ENCODE data around the gene KIAA1671.
A peak's percentile ranks its signal among the peaks of the same experiment; 100 is the strongest.

Gene KIAA1671

GRCh38 chr22:25069426-25069757, 116.9 kb downstream of the KIAA1671 start:
- no peak for DNase-seq

- DNase-seq, result peak; percentile 49
Measured at GRCh38 chr22:25069758-25070481, 117.4 kb downstream of the KIAA1671 start.

- no peak for DNase-seq
Measured at GRCh38 chr22:25070956-25071355, 118.4 kb downstream of the KIAA1671 start.

- no peak for DNase-seq
Measured at GRCh38 chr22:25071720-25072119, 119.2 kb downstream of the KIAA1671 start.

- no peak for DNase-seq
Measured at GRCh38 chr22:25072406-25072805, 119.9 kb downstream of the KIAA1671 start.

GRCh38 chr22:25076336-25076735, 123.8 kb downstream of the KIAA1671 start:
- DNase-seq, result no peak

- no peak for DNase-seq
Measured at GRCh38 chr22:25077056-25077455, 124.5 kb downstream of the KIAA1671 start.

GRCh38 chr22:25077964-25078363, 125.4 kb downstream of the KIAA1671 start:
- no peak for DNase-seq

- DNase-seq, result no peak
Measured at GRCh38 chr22:25078591-25078990, 126.1 kb downstream of the KIAA1671 start.

GRCh38 chr22:25080855-25081254, 128.3 kb downstream of the KIAA1671 start:
- no peak for DNase-seq

GRCh38 chr22:25081409-25081824, 128.9 kb downstream of the KIAA1671 start:
- DNase-seq, result no peak

GRCh38 chr22:25082096-25082495, 129.6 kb downstream of the KIAA1671 start:
- no peak for DNase-seq

GRCh38 chr22:25083056-25083806, 130.7 kb downstream of the KIAA1671 start:
- no peak for DNase-seq

- no peak for DNase-seq
Measured at GRCh38 chr22:25083807-25084200, 131.3 kb downstream of the KIAA1671 start.

GRCh38 chr22:25084405-25085107, 132.0 kb downstream of the KIAA1671 start:
- no peak for DNase-seq

- DNase-seq, result no peak
Measured at GRCh38 chr22:25085156-25085555, 132.6 kb downstream of the KIAA1671 start.

- DNase-seq, result peak; percentile 28
Measured at GRCh38 chr22:25085930-25086901, 133.7 kb downstream of the KIAA1671 start.

- no peak for DNase-seq
Measured at GRCh38 chr22:25086902-25087282, 134.4 kb downstream of the KIAA1671 start.

- DNase-seq, result no peak
Measured at GRCh38 chr22:25090225-25090890, 137.8 kb downstream of the KIAA1671 start.

- DNase-seq, result no peak
Measured at GRCh38 chr22:25091458-25091857, 138.9 kb downstream of the KIAA1671 start.

GRCh38 chr22:25092119-25092518, 139.6 kb downstream of the KIAA1671 start:
- DNase-seq, result no peak

- DNase-seq, result no peak
Measured at GRCh38 chr22:25094579-25094978, 142.1 kb downstream of the KIAA1671 start.

Data from right kidney (tissue), 1 donor.